ENCODE measurements around the gene CAMKK2. TPM values are rescaled to one million over a fixed set of nuclear protein-coding genes. Genes with fewer than 3 reads are reported as not detected.
"Not testable (repeated sequence)": the region's sequence is repeated elsewhere in the genome, so short reads cannot be mapped to it uniquely, and the experiment has no call there.

Gene CAMKK2
- total RNA-seq, 4 donors from 2014 or later: 24.9 to 58.2 (median 38.5) TPM

DNA sequence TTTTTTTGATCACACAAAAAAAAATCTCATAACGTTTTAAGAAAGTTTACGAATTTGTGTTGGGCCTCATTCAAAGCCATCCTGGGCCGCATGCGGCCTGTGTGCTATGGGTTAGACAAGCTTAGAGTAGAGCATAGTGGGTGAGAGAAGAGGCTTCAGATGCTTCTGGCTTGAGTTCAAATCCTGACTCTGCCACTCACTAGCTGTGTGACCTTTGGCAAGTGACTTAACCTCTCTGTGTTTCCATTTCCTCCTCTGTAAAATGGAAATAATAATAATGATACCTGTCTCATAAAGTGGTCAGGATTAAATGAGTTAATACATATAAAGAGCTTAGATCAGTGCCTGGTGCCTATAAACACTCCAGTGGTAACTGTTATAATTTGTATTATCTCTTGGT lies 80.4 kb downstream of the CAMKK2 start:
- ATAC-seq (ENCODE audit: low FRiP score) (no peak), DNase-seq (ENCODE audit: low spot score) (no peak)
- TF ChIP-seq, protein P1, sequence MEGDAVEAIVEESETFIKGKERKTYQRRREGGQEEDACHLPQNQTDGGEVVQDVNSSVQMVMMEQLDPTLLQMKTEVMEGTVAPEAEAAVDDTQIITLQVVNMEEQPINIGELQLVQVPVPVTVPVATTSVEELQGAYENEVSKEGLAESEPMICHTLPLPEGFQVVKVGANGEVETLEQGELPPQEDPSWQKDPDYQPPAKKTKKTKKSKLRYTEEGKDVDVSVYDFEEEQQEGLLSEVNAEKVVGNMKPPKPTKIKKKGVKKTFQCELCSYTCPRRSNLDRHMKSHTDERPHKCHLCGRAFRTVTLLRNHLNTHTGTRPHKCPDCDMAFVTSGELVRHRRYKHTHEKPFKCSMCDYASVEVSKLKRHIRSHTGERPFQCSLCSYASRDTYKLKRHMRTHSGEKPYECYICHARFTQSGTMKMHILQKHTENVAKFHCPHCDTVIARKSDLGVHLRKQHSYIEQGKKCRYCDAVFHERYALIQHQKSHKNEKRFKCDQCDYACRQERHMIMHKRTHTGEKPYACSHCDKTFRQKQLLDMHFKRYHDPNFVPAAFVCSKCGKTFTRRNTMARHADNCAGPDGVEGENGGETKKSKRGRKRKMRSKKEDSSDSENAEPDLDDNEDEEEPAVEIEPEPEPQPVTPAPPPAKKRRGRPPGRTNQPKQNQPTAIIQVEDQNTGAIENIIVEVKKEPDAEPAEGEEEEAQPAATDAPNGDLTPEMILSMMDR (IDR thresholded peaks at IDR 0.05): no peak

DNA sequence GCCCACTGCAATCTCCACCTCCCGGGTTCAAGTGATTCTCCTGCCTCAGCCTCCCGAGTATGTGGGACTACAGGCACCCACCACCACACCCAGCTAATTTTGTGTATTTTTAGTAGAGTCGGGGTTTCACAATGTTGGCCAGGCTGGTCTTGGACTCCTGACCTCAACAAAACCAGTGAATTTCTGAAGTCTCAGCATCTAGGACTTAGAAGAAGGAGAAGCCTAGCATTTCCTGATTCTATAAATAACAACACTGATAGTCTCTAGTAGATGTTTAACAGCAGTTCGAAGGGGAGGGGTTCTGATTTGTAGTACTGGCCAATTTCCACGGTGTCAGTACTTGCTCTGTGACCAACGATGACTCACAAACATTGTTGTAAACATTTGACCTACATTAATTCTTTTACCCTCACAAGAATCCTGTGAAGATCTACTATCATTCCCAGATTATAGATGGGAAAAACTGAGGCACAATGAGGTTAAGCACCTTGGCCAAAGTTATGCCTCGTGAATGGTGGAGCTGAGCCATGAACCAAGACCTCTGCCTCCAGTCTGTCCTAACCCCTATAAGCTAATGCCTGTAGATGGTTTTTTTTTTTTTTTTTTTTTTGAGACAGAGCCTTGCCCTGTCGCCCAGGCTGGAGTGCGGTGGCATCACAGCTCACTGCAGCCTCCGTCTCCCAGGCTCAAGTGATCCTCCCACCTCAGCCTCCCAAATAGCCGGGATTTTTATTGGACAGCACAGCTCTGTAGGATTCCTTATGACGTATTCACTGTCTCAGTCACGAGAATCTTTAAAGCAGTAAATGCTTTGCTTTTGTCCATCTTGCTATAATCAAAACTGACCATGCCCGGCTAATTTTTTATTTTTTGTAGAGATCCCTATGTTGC lies 81.4 kb downstream of the CAMKK2 start:
- TF ChIP-seq, protein P1 (IDR thresholded peaks at IDR 0.05): no peak
- DNase-seq (ENCODE audit: low spot score) (no peak), ATAC-seq (ENCODE audit: low FRiP score) (peak; percentile 42)

GRCh38 chr12:121214166-121214777 lies 82.2 kb downstream of the CAMKK2 start:
- TF ChIP-seq, protein P1 (IDR thresholded peaks at IDR 0.05): no peak
- DNase-seq (ENCODE audit: low spot score) (no peak), ATAC-seq (ENCODE audit: low FRiP score) (no peak)

- TF ChIP-seq, protein P1 (IDR thresholded peaks at IDR 0.05): no peak
- DNase-seq (ENCODE audit: low spot score) (no peak), ATAC-seq (ENCODE audit: low FRiP score) (no peak)
Observed at GRCh38 chr12:121212875-121213274, 83.6 kb downstream of the CAMKK2 start.

DNA sequence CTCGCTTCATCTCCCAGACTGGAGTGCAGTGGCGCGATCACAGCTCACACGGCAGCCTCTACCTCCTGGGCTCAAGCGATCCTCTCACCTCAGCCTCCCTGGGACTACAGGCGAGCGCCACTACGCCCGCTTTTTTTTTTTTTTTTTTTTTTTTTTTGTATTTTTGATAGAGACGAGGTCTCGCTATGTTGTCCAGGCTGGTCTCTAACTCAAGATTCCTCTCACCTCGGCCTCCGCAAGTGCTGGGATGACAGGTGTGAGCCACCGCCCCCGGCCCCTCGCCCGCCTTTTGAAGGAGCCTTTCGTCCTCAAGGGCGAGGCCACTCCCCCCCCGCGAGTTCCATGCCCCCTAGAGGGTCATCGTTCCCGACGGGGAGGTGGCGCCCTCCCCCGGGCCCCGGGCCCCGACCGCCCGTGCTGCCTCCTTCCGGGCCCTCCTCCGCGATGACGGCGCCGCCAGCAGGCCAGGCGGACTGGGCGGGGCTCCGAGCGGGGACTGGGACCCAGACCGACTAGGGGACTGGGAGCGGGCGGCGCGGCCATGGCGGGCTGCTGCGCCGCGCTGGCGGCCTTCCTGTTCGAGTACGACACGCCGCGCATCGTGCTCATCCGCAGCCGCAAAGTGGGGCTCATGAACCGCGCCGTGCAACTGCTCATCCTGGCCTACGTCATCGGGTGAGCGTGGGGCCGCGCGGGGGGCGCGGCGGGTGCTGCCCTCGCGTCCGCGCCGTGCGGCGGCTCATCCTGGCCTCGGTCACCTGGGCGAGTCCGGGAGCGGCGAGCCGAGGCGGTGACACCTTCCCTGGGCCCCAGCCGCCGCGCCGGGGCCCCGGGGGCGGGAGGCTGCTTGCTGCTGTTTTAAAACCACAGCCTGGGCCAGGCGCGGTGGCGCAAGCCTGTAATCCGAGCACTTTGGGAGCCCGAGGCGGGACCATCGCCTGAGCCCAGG lies 86.6 kb downstream of the CAMKK2 start, which contains the start of gene P2RX4:
TSS of gene P2RX4 (plus strand) at position 506 of the 949 bp plus-strand sequence. CDS start at position 542, 36 bp downstream.
- ATAC-seq (ENCODE audit: low FRiP score) (peak; percentile 85), DNase-seq (ENCODE audit: low spot score) (peak; percentile 33)
- TF ChIP-seq, protein P1 (IDR thresholded peaks at IDR 0.05): no peak

- TF ChIP-seq, protein P1 (IDR thresholded peaks at IDR 0.05): no peak
- ATAC-seq (ENCODE audit: low FRiP score) (no peak), DNase-seq (ENCODE audit: low spot score) (no peak)
Observed at GRCh38 chr12:121209221-121209620, 87.3 kb downstream of the CAMKK2 start.

DNA sequence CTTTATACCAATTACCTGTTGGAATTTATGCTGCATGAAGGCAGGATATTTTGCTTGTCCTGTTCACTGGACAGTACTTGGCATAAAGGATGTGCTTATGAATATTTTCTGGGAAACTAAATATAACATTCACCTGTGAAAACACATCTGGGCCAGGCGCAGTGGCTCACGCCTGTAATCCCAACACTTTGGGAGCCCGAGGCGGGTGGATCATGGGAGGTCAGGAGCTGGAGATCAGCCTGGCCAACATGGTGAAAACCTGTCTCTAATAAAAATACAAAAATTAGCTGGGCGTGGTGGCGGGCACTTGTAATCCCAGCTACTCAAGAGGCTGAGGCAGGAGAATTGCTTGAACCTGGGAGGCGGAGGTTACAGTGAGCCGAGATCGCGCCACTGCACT lies 87.9 kb downstream of the CAMKK2 start:
- ATAC-seq (ENCODE audit: low FRiP score); DNase-seq (ENCODE audit: low spot score): not testable (repeated sequence)
